ENCODE data around the gene HMGCS2.

HMGCS2 gene

DNA sequence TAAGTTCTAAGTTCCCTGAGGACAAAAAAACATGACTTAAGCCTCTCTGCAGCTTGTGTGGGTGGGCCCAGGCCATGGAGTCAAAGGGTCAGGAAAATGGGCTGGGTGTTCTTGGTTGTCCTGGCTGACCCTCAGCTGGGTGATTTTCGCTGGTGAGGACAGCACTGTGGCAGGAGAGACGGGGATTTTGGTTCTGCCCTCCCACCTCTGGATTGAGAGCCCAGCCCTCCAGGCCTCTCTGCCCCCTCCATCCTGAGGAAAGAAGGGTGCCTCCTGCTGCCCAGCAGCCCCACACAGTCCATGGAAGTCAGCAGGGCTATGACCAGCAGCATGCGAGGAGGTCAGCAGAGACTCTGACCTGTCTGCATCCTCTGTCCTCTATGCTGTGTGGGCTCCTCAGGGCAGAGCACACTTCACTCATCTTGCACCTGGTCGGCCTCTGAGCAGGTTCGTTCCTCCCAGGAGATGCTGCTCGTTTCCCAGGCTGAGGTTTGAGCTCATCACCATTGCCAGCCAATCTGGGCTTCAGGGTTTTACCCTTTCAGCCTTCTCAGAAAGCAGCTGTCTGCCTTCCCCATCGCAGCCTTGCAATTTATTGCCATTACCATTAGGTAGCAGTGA lies 30.5 kb downstream of the HMGCS2 start:
- no peak for DNase-seq (ENCODE audit: low spot score)
- TF ChIP-seq, protein P1, sequence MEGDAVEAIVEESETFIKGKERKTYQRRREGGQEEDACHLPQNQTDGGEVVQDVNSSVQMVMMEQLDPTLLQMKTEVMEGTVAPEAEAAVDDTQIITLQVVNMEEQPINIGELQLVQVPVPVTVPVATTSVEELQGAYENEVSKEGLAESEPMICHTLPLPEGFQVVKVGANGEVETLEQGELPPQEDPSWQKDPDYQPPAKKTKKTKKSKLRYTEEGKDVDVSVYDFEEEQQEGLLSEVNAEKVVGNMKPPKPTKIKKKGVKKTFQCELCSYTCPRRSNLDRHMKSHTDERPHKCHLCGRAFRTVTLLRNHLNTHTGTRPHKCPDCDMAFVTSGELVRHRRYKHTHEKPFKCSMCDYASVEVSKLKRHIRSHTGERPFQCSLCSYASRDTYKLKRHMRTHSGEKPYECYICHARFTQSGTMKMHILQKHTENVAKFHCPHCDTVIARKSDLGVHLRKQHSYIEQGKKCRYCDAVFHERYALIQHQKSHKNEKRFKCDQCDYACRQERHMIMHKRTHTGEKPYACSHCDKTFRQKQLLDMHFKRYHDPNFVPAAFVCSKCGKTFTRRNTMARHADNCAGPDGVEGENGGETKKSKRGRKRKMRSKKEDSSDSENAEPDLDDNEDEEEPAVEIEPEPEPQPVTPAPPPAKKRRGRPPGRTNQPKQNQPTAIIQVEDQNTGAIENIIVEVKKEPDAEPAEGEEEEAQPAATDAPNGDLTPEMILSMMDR (IDR thresholded peaks at IDR 0.05; ENCODE audit: extremely low read depth, missing control alignments): no peak

DNA sequence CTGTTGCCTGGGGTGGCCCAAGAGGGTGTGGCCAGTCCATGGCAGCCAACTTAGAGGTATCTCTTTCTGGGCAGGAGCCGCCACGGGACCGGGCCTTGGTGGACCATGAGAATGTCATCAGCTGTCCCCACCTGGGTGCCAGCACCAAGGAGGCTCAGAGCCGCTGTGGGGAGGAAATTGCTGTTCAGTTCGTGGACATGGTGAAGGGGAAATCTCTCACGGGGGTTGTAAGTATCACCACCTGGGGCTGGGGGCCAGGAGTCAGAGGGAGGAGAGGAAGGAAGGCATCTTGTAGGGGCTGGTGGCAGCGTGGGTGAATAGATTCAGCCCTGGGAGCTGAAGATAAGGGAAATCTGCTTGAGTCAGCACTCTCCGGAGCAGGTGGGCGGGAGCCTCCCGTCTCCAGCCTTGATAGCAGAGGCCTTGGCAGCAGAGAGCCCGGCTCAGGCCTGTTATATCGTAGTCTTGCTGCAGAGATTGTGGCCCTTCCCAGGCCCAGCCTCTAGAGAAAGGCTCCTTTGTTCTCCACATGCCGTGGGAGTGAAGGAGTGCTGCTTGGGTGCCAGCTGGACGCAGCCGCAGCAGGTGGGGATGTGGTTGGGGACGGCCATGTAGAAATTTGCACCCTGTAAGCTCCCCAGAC lies 31.5 kb downstream of the HMGCS2 start:
- TF ChIP-seq, protein P1 (IDR thresholded peaks at IDR 0.05; ENCODE audit: extremely low read depth, missing control alignments): no peak
- DNase-seq (ENCODE audit: low spot score): no peak

DNA sequence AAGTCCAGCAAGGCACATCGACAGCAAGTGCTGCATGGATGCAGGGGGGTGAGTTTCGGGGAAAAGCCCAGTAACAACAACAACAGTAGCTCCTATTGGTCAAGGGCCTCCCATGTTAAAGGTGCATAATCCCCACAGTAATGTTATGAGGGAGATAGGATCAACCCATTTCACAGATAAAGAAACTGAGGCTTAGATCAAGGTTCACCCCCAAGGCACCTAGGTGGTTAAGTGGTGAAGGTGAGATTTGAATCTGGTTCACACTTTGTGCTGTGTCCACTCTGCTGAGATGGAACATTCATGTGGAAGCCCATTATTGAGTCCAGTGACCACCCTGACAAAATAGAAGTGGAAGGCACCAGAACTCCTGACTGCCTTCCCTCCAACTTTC lies 32.1 kb downstream of the HMGCS2 start:
- DNase-seq (ENCODE audit: low spot score): no peak
- TF ChIP-seq, protein P1 (IDR thresholded peaks at IDR 0.05; ENCODE audit: extremely low read depth, missing control alignments): no peak

- TF ChIP-seq, protein P1 (IDR thresholded peaks at IDR 0.05; ENCODE audit: extremely low read depth, missing control alignments): no peak
- DNase-seq (ENCODE audit: low spot score): no peak
These were observed 33.5 kb downstream of the HMGCS2 start for GRCh38 chr1:119735217-119735616.

- TF ChIP-seq, protein P1 (IDR thresholded peaks at IDR 0.05; ENCODE audit: extremely low read depth, missing control alignments): no peak
- no peak for DNase-seq (ENCODE audit: low spot score)
These were observed 35.0 kb downstream of the HMGCS2 start for GRCh38 chr1:119733754-119734153.

DNA sequence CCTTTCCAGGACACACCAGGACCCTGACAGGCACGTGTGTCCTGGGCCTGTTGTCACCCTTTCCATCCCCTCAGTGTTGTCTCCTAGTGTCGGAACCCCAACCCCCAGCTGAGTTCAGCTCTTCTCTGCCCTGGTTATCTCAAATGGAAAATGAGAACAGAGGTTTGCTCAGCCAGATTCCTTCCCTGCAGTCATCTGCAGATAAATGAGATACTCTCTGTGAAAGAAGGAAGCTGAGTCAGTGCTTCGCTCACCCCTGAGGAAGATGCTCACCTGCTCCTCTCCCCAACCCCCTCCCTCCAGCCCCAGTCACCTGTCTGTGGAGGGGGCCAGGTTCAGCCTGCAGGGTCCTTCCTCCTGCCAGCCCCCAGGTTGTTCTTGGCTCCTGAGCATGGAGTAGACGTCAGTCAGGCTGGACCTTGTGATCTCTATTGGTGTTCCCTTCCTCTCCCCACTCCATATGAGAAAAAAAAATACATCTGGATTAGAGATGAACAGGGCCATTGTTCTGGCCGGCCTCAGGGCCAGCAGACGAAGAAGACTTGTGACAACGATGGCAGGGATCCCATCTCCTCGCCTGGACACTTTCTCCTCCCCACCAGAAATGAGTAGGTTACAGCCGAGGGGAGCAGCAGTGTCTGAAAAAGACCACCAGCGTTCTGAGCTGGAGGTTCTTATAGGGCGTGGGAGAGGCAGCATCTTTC lies 36.1 kb downstream of the HMGCS2 start:
- TF ChIP-seq, protein P1 (IDR thresholded peaks at IDR 0.05; ENCODE audit: extremely low read depth, missing control alignments): no peak
- DNase-seq (ENCODE audit: low spot score): no peak

DNA sequence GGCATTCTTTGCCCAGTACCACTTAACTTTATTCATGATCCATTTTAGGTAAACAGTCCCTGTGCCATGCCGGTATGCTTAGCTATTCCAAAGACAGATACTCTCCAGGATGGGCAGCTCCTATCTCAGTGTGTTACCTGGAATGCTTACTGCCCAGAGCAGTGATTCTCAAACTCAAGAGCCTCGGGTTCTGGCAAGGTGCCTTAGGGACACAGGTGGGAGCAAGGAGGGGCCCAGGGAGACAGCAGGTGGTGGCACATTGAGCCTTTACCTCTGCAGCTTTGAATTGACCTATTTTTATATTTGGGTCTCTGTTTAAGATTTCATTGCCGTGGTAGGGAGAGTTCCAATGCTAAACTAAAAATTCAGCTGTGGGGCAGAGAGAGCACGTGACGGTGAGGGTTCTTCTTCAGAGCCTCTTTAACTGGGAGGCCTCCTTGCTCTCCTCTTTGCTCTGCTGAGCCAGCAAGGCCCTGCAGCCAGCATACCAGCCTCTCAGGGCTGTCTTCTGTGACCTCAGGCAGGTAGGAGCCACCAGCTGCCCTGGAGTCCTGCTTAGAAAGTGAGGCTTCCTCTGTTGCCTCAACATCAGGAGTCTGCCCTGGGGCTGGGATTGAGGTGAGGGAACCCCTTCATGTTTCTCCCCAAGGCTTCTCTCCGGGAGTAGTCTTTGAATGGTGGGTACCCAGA lies 36.8 kb downstream of the HMGCS2 start:
- TF ChIP-seq, protein P1 (IDR thresholded peaks at IDR 0.05; ENCODE audit: extremely low read depth, missing control alignments): peak; percentile 3
- no peak for DNase-seq (ENCODE audit: low spot score)

Measured in GM20000 (cell line).